Keratinocyte (primary cell): ENCODE data around the gene TP63. TPM values are rescaled to one million over a fixed set of nuclear protein-coding genes. Genes with fewer than 3 reads are reported as not detected.

Experiments
- DNase-seq: peaks from one replicate; pipeline ENCODE4 v3.0.0-alpha.2; 2011; ENCODE audit warnings: low read depth, missing footprints, low spot score
- FAIRE-seq: peaks from 2 replicates; lab custom pipeline; 2011; peaks lifted over from hg19 to GRCh38; lab: Jason Lieb, UNC
- H2AFZ ChIP-seq: 2 replicates; pipeline ENCODE4 v1.6.0; 2012; ENCODE audit warnings: low read length, control low read depth, inconsistent platforms; ENCODE audit not compliant: control insufficient read depth
- H3K27ac ChIP-seq: 2 replicates; pipeline ENCODE4 v1.5.1; 2011; ENCODE audit warnings: low read length; ENCODE audit not compliant: control insufficient read depth, insufficient read depth
- H3K27me3 ChIP-seq: 3 replicates; pipeline ENCODE4 v1.6.0; 2011; ENCODE audit warnings: low read length; ENCODE audit not compliant: control insufficient read depth, insufficient read depth; ENCODE audit errors: extremely low read depth
- H3K36me3 ChIP-seq, 2 experiments: 2 replicates in 1 of 2; 3 replicates in 1 of 2; pipeline ENCODE4 v1.5.1; 2011; ENCODE audit warnings: low read length in 2 of 2, mild to moderate bottlenecking in 1 of 2; ENCODE audit not compliant: control insufficient read depth in 2 of 2, insufficient read depth in 2 of 2; ENCODE audit errors: extremely low read depth in 1 of 2
- H3K4me1 ChIP-seq: 3 replicates; pipeline ENCODE4 v1.5.1; 2011; ENCODE audit warnings: low read length; ENCODE audit not compliant: control insufficient read depth, insufficient read depth; ENCODE audit errors: extremely low read depth
- H3K4me2 ChIP-seq: 3 replicates; pipeline ENCODE4 v1.6.0; 2011; ENCODE audit warnings: low read depth, low read length; ENCODE audit not compliant: control insufficient read depth, insufficient read depth; ENCODE audit errors: extremely low read depth
- H3K4me3 ChIP-seq, 3 experiments: fragments of 200-600 bp in 1 of 3; sonication (generic) in 1 of 3; 2 replicates in 2 of 3; 3 replicates in 1 of 3; pipeline ENCODE4 v1.5.1; 2011 to 2016; ENCODE audit warnings: low read length in 3 of 3, mild to moderate bottlenecking in 3 of 3, control low read depth in 2 of 3, inconsistent platforms in 1 of 3, low read depth in 1 of 3, mixed read lengths in 1 of 3, mixed run types in 1 of 3, moderate library complexity in 1 of 3; ENCODE audit not compliant: control insufficient read depth in 2 of 3, insufficient read depth in 2 of 3; ENCODE audit errors: extremely low read depth in 1 of 3
- H3K79me2 ChIP-seq: 2 replicates; pipeline ENCODE4 v1.6.0; 2012; ENCODE audit warnings: low read length; ENCODE audit not compliant: control insufficient read depth, insufficient read depth
- H3K9ac ChIP-seq: 3 replicates; pipeline ENCODE4 v1.6.0; 2011; ENCODE audit warnings: low read length; ENCODE audit not compliant: control insufficient read depth, insufficient read depth; ENCODE audit errors: extremely low read depth
- H3K9me1 ChIP-seq: 3 replicates; pipeline ENCODE4 v1.6.0; 2011; ENCODE audit warnings: low read length; ENCODE audit not compliant: control insufficient read depth, insufficient read depth; ENCODE audit errors: extremely low read depth
- H3K9me3 ChIP-seq: 2 replicates; pipeline ENCODE4 v1.5.1; 2012; ENCODE audit warnings: low read depth, low read length; ENCODE audit not compliant: control insufficient read depth
- H4K20me1 ChIP-seq: 3 replicates; pipeline ENCODE4 v1.6.0; 2011; ENCODE audit warnings: low read length; ENCODE audit not compliant: control insufficient read depth, insufficient read depth; ENCODE audit errors: extremely low read depth
- EZH2 ChIP-seq: IDR thresholded peaks from one replicate; pipeline ENCODE4 v1.6.1; 2012; ENCODE audit warnings: inconsistent platforms, mild to moderate bottlenecking, low read length, moderate library complexity
- dilution Hi-C: fragments of 300-500 bp; cut with MboI; formaldehyde crosslinking; loops from one replicate; pipeline ENCODE4 v1.7.0; 2020; ENCODE audit warnings: low sequenced_read_pairs; ENCODE audit not compliant: extremely low pct_ligation_motif_present
- polyA plus RNA-seq, 5 experiments: library from polyadenylated mRNA; depleted of rRNA in 3 of 5; stranded (reverse) in 3 of 5; stranded (forward) in 1 of 5; unstranded in 1 of 5; fragments of >200 nt; gene quantifications; 1 replicate in 1 of 5; 2 replicates in 3 of 5; 3 replicates in 1 of 5; pipeline versions ENCODE4 v1.2.1 to v1.2.3, GENCODE V29; 2011 to 2012; ENCODE audit warnings: missing spikeins in 2 of 5, low read depth in 1 of 5, low replicate concordance in 1 of 5
- TF ChIP-seq, protein P1 (sequence below), 3 experiments: IDR thresholded peaks in 1 of 3; conservative IDR thresholded peaks in 1 of 3; optimal IDR thresholded peaks in 1 of 3; 2 replicates in 2 of 3; 3 replicates in 1 of 3; pipeline versions ENCODE3 to v1.5.1; 2011; ENCODE audit warnings: low read length in 3 of 3, mild to moderate bottlenecking in 3 of 3, moderate library complexity in 2 of 3, control low read depth in 1 of 3, inconsistent platforms in 1 of 3; ENCODE audit not compliant: insufficient read depth in 2 of 3; ENCODE audit errors: extremely low read depth in 1 of 3

Gene TP63
- polyA plus RNA-seq, 1 donor (not counting 4 experiments of a cell fraction or from before 2014, with no cell fraction given) = 214 TPM

DNA sequence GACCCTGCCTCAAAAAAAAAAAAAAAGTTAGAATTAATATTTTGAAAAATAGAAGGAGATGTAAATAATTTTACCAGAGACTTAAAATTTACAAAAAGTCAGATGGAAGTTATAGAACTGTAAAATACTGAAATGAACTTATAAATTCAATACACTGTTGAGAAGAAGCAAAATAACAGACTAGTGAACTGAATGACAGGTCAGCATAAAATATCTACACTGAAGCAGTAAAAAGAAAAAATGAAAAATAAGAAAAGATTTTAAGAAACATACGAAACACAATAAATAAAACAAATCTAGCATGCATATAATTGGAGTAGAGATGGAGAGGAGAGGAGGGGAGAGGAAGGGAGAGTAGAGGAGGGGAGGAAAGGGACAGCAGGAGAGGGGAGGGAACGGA lies 33.3 kb upstream of the TP63 start:
- dilution Hi-C loops = no loop called here
- Histone ChIP-seq H3K4me3 (no peak overlapping the region), H3K27me3 (no peaks in the 10 kb centered on the region), H4K20me1 (no peaks in the 10 kb centered on the region), H3K79me2 (no peaks in the 10 kb centered on the region), H2AFZ (no peak overlapping the region), H3K4me1 (no peaks in the 10 kb centered on the region), H3K4me2 (no peak overlapping the region), H3K27ac (no peak overlapping the region), H3K9me1 (no peaks in the 10 kb centered on the region), H3K9me3 (no peaks in the 10 kb centered on the region), H3K36me3 (no peaks in the 10 kb centered on the region), H3K9ac (no peak overlapping the region)
- no peak for DNase-seq
- no peak for FAIRE-seq
- no peak for TF ChIP-seq EZH2
- TF ChIP-seq, protein P1, sequence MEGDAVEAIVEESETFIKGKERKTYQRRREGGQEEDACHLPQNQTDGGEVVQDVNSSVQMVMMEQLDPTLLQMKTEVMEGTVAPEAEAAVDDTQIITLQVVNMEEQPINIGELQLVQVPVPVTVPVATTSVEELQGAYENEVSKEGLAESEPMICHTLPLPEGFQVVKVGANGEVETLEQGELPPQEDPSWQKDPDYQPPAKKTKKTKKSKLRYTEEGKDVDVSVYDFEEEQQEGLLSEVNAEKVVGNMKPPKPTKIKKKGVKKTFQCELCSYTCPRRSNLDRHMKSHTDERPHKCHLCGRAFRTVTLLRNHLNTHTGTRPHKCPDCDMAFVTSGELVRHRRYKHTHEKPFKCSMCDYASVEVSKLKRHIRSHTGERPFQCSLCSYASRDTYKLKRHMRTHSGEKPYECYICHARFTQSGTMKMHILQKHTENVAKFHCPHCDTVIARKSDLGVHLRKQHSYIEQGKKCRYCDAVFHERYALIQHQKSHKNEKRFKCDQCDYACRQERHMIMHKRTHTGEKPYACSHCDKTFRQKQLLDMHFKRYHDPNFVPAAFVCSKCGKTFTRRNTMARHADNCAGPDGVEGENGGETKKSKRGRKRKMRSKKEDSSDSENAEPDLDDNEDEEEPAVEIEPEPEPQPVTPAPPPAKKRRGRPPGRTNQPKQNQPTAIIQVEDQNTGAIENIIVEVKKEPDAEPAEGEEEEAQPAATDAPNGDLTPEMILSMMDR (optimal IDR thresholded peaks at IDR 0.05 in 1 of 3, IDR thresholded peaks at IDR 0.05 in 1 of 3, conservative IDR thresholded peaks at IDR 0.05 in 1 of 3; ENCODE audit: extremely low read depth in 1 of 3, insufficient read depth in 2 of 3, low read length in 3 of 3) = no peak

- Histone ChIP-seq H4K20me1 (no peaks in the 10 kb centered on the region), H3K36me3 (no peaks in the 10 kb centered on the region), H2AFZ (no peak overlapping the region), H3K4me1 (no peaks in the 10 kb centered on the region), H3K9ac (no peak overlapping the region), H3K9me1 (no peaks in the 10 kb centered on the region), H3K9me3 (no peaks in the 10 kb centered on the region), H3K4me3 (no peak overlapping the region), H3K27ac (no peak overlapping the region), H3K79me2 (no peaks in the 10 kb centered on the region), H3K27me3 (no peaks in the 10 kb centered on the region), H3K4me2 (no peak overlapping the region)
- DNase-seq (no peak), FAIRE-seq (no peak)
- dilution Hi-C loops = no loop called here
- no peak for TF ChIP-seq EZH2
- TF ChIP-seq, protein P1 (optimal IDR thresholded peaks at IDR 0.05 in 1 of 3, IDR thresholded peaks at IDR 0.05 in 1 of 3, conservative IDR thresholded peaks at IDR 0.05 in 1 of 3; ENCODE audit: extremely low read depth in 1 of 3, insufficient read depth in 2 of 3, low read length in 3 of 3) = no peak
Measured at GRCh38 chr3:189598530-189599225, 32.5 kb upstream of the TP63 start.
